DOHH2 (cell line): ENCODE data around the gene COL13A1.
A peak's percentile ranks its signal among the peaks of the same experiment; 100 is the strongest.

Experiments used
- H3F3A ChIP-seq: fragments of 200-600 bp; sonication (generic), shearing (Covaris generic); 2 replicates; pipeline ENCODE4 v1.6.0; 2016; ENCODE audit warnings: antibody characterized with exemption, mild to moderate bottlenecking; ENCODE audit not compliant: control insufficient read depth, insufficient read depth
- H3K27ac ChIP-seq: fragments of 200-600 bp; sonication (generic); 2 replicates; pipeline ENCODE4 v1.5.1; 2014; ENCODE audit warnings: low read depth, mild to moderate bottlenecking, low read length, moderate library complexity
- H3K27me3 ChIP-seq: fragments of 200-600 bp; sonication (generic); 2 replicates; pipeline ENCODE4 v1.6.1; 2014; ENCODE audit warnings: mild to moderate bottlenecking, low read length, mixed read lengths; ENCODE audit not compliant: control insufficient read depth
- H3K36me3 ChIP-seq: fragments of 200-600 bp; sonication (generic); 2 replicates; pipeline ENCODE4 v1.6.1; 2014; ENCODE audit warnings: mild to moderate bottlenecking, low read length, moderate library complexity, mixed read lengths; ENCODE audit not compliant: control insufficient read depth
- H3K4me1 ChIP-seq: fragments of 200-600 bp; sonication (generic); 2 replicates; pipeline ENCODE4 v1.6.1; 2014; ENCODE audit warnings: mild to moderate bottlenecking, low read length, mixed read lengths; ENCODE audit not compliant: control insufficient read depth
- H3K4me2 ChIP-seq: fragments of 200-600 bp; sonication (generic); 2 replicates; pipeline ENCODE4 v1.6.0; 2014; ENCODE audit warnings: mild to moderate bottlenecking, low read length, moderate library complexity
- H3K4me3 ChIP-seq: fragments of 200-600 bp; sonication (generic); 2 replicates; pipeline ENCODE4 v1.5.1; 2014; ENCODE audit warnings: mild to moderate bottlenecking, low read length, mixed read lengths
- H3K79me2 ChIP-seq: fragments of 200-600 bp; sonication (generic); 2 replicates; pipeline ENCODE4 v1.6.1; 2014; ENCODE audit warnings: mild to moderate bottlenecking, low read length, mixed read lengths; ENCODE audit not compliant: control insufficient read depth
- H3K9me2 ChIP-seq: fragments of 200-600 bp; sonication (generic); replicated peaks from 2 replicates; pipeline ENCODE4 v1.6.1; 2014; ENCODE audit warnings: mild to moderate bottlenecking, low read length, mixed read lengths; ENCODE audit not compliant: control insufficient read depth
- H3K9me3 ChIP-seq: fragments of 200-600 bp; sonication (generic); 2 replicates; pipeline ENCODE4 v1.6.1; 2014; ENCODE audit warnings: antibody characterized with exemption, low read length, mixed read lengths; ENCODE audit not compliant: control insufficient read depth, insufficient read depth
- H4K20me1 ChIP-seq: fragments of 200-600 bp; sonication (generic); 2 replicates; pipeline ENCODE4 v1.6.0; 2014; ENCODE audit warnings: low read depth, mild to moderate bottlenecking, antibody characterized with exemption, low read length, moderate library complexity; ENCODE audit not compliant: control insufficient read depth, insufficient read depth
- EZH2phosphoT487 ChIP-seq: fragments of 200-600 bp; sonication (generic); IDR thresholded peaks from 2 replicates; pipeline ENCODE4 v1.6.1; 2017; ENCODE audit warnings: borderline replicate concordance, mild to moderate bottlenecking, antibody characterized with exemption, low read length, moderate library complexity, mixed read lengths
- TF ChIP-seq, protein P1 (sequence below): fragments of 200-600 bp; sonication (generic); IDR thresholded peaks from one replicate; pipeline ENCODE4 v1.5.1; 2014; ENCODE audit warnings: antibody characterized with exemption, mild to moderate bottlenecking, low read depth, low read length; ENCODE audit not compliant: poor library complexity, severe bottlenecking

COL13A1 gene

DNA sequence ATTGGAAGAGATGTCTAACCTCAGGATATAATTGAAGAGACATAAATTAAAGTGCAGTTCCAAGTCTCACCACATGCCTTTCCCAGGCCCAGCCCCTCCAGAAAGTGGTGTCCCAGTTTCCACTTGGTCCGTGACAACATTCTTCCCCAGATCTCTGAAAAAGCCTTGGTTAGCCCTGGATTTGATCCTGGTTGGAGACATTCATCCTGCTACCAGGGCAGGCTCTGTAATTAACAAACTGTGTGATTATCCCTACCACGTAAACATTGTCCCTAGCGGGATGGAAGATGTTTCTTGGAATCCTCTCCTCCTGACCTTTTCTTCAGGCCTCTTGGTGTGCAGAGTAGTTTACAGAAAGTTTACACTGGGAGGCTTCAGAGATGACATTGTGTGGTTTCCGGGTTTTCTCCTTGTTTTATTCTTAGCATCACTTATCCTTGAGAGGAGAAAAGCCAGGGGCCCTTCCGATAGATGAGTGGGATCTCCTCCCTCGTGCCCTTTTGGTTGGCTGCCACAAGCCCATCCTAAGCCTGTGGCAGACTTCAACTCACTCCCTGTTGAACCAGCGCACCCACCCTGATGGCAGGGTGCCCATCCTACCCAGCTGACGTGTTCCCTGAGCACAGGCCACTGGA lies 83.8 kb downstream of the COL13A1 start:
- Histone ChIP-seq H3K4me2 (no peak overlapping the region), H3K79me2 (no peaks in the 10 kb centered on the region), H3K9me2 (no peaks in the 10 kb centered on the region), H3K4me1 (no peaks in the 10 kb centered on the region), H3F3A (no peaks in the 10 kb centered on the region), H3K4me3 (no peak overlapping the region), H3K36me3 (no peaks in the 10 kb centered on the region), H3K27me3 (peaks cover 12% of the 10 kb centered on the region; the same call in 1 of the 2 replicates), H3K9me3 (no peaks in the 10 kb centered on the region), H4K20me1 (no peaks in the 10 kb centered on the region), H3K27ac (no peak overlapping the region)
- TF ChIP-seq, protein P1, sequence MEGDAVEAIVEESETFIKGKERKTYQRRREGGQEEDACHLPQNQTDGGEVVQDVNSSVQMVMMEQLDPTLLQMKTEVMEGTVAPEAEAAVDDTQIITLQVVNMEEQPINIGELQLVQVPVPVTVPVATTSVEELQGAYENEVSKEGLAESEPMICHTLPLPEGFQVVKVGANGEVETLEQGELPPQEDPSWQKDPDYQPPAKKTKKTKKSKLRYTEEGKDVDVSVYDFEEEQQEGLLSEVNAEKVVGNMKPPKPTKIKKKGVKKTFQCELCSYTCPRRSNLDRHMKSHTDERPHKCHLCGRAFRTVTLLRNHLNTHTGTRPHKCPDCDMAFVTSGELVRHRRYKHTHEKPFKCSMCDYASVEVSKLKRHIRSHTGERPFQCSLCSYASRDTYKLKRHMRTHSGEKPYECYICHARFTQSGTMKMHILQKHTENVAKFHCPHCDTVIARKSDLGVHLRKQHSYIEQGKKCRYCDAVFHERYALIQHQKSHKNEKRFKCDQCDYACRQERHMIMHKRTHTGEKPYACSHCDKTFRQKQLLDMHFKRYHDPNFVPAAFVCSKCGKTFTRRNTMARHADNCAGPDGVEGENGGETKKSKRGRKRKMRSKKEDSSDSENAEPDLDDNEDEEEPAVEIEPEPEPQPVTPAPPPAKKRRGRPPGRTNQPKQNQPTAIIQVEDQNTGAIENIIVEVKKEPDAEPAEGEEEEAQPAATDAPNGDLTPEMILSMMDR, result peak; percentile 34
- TF ChIP-seq EZH2phosphoT487, result no peak

DNA sequence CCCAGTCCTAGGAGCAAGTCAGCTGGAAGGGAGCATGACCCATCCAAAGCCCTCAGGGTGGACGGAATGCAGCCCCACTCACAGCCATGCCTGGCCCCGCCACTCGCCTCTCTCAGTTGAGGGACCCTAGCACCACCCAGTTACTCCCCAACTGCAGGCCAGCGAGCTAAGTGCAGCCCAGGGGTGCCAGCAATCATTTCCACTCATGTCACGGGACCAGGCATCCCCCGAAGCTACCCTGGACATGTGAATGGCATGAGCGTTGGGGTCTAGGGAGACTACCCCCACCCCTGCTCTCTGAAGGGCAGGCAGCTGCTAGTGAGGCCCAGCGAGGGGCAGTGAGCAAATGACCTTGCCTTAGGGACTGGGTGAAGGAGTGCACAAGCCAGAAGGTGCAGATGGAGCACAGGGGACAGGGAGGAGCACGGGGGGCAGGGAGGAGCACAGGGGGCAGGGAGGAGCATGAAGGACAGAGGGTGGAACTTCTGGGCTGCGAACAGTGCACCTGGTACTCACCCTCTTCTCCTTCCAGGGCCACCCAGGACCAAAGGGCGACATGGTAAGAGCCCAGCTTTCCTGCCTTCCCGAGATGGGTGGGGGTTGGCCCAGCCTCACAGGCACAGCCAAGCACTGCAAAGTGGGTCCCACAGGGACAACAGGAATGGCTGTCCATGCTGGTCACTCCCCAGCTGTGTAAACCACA lies 87.3 kb downstream of the COL13A1 start:
- Histone ChIP-seq H3K4me3 (no peak overlapping the region), H3K4me1 (no peaks in the 10 kb centered on the region), H3F3A (no peaks in the 10 kb centered on the region), H3K36me3 (no peaks in the 10 kb centered on the region), H3K27me3 (0 out of 2 replicates have a peak, but pooled peaks cover 2% of the 10 kb centered on the region), H3K79me2 (no peaks in the 10 kb centered on the region), H3K27ac (no peak overlapping the region), H3K4me2 (no peak overlapping the region), H4K20me1 (no peaks in the 10 kb centered on the region), H3K9me2 (no peaks in the 10 kb centered on the region), H3K9me3 (no peaks in the 10 kb centered on the region)
- no peak for TF ChIP-seq EZH2phosphoT487
- TF ChIP-seq, protein P1, result no peak

DNA sequence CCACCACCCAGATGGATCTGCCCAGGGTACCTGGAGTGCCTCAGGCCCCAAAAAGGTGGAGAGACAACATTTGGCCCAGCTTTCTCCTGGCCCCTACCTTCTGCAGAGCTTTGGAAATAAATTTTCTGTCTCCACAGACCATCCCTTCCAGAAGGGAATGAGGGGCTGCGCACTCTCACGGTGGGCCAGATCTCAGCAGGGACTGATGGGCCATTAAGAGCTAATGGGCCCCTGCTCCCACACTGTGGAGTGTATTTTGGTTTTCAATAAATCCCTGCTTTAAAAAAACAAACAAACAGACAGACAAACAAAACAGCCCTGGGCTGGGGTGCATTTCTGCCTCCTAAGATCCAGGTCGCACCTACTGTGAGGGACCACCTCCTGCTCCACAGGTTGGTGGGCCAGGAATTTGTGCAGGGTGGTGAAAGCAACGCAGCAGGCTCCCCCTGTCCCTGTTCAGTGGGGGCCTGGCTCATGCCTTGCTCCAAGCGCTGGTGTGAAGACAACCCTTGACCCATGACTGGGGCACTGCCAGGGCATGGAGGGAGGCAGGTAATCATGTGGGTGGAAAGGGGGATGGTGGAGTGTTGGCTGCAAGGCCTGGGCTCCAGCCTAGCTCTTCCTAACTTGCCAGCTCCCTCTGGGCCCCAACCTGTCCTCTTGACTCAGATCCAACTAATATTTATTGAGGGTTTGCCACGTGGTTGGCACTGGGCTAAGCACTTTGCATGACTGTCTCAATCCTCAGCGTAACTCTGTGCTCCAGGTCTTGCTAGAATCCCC lies 88.5 kb downstream of the COL13A1 start:
- no peak overlapping the region for H3K4me2 ChIP-seq
- no peaks in the 10 kb centered on the region for H3K36me3 ChIP-seq
- H3K4me1 ChIP-seq, result no peaks in the 10 kb centered on the region
- H3K4me3 ChIP-seq, result no peak overlapping the region
- H3K9me2 ChIP-seq, result no peaks in the 10 kb centered on the region
- no peak for TF ChIP-seq EZH2phosphoT487
- TF ChIP-seq, protein P1, result no peak
- no peaks in the 10 kb centered on the region for H3K79me2 ChIP-seq
- no peak overlapping the region for H3K27ac ChIP-seq
- H3F3A ChIP-seq, result no peaks in the 10 kb centered on the region
- H4K20me1 ChIP-seq, result no peaks in the 10 kb centered on the region
- H3K9me3 ChIP-seq, result no peaks in the 10 kb centered on the region
- H3K27me3 ChIP-seq, result no peaks in the 10 kb centered on the region
